ENCODE results near the gene POU6F2. TPM values are rescaled to one million over a fixed set of nuclear protein-coding genes. Genes with fewer than 3 reads are reported as not detected.

POU6F2 gene
- total and polyA plus RNA-seq, 2 experiments from 2014 or later = not detected

DNA sequence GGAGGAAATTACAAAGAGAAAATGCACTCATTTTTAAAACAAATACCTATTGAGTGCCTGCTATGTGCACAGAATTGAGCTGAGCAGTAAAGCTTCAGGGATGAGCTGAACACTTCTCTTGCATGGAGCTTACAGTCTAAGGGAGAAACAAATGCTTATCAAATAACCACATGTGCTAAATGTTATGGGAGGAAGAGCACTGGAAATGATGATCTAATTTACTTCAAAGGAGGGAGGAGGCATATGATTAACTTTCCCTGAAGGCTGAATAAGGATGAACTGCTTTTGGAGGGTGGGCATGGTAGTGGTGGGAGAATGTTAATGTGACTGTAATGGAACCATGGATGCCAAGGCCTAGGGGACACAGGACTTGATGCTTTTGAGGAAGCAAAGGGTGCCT, 168.2 kb downstream of the POU6F2 start:
- no peak for DNase-seq
- no peak overlapping the region for H3K27ac ChIP-seq
- no peaks in the 10 kb centered on the region for H3K4me1 ChIP-seq (ENCODE audit: insufficient read depth)
- H3K9ac ChIP-seq = no peak overlapping the region
- no peak overlapping the region for H2AFZ ChIP-seq
- H3K27me3 ChIP-seq (replicated peaks; ENCODE audit: insufficient read depth) = no peaks in the 10 kb centered on the region
- no peaks in the 10 kb centered on the region for H3K9me3 ChIP-seq (ENCODE audit: low read depth)
- H3K36me3 ChIP-seq (ENCODE audit: low read depth) = no peaks in the 10 kb centered on the region
- no peaks in the 10 kb centered on the region for H4K20me1 ChIP-seq (ENCODE audit: insufficient read depth)
- H3K9me2 ChIP-seq (ENCODE audit: insufficient read depth) = no peaks in the 10 kb centered on the region
- no peaks in the 10 kb centered on the region for H3K79me2 ChIP-seq (ENCODE audit: insufficient read depth)
- H3K4me3 ChIP-seq = no peak overlapping the region
- in situ Hi-C loops (cut with MboI) = no loop called here
- H3F3A ChIP-seq (ENCODE audit: insufficient read depth) = no peaks in the 10 kb centered on the region
- no peak overlapping the region for H3K4me2 ChIP-seq (ENCODE audit: unreplicated experiment)
- no peak for TF ChIP-seq EZH2phosphoT487 (IDR thresholded peaks at IDR 0.05; ENCODE audit: insufficient read depth, low read depth)
- TF ChIP-seq EZH2 (IDR thresholded peaks at IDR 0.05; ENCODE audit: insufficient read depth, poor library complexity, severe bottlenecking) = no peak

DNA sequence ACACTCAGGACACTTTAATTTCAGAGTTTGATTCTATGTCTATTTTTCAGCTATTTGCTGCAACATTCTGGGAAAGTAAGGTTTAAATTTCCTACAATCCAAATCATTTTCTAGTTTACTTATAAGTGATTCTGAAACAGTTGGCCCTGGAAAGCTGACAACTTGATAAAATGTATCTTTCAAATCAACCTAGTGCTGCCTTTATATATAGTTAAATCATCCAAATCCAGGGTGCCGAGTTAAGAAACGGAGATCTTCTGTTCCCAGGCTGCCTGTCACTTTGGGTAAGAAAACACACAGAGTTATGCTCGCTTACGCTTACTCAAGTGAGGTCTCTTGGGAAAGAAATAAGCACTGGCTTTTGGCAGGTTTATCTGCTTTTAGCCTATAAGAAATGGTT, 175.0 kb downstream of the POU6F2 start:
- Histone ChIP-seq H3K79me2 (ENCODE audit: insufficient read depth) (no peaks in the 10 kb centered on the region), H3K27me3 (replicated peaks; ENCODE audit: insufficient read depth) (peaks cover 8% of the 10 kb centered on the region; the same call in 1 of the 2 replicates), H3K36me3 (ENCODE audit: low read depth) (no peaks in the 10 kb centered on the region), H2AFZ (no peak overlapping the region), H3K4me2 (ENCODE audit: unreplicated experiment) (no peak overlapping the region), H3K27ac (no peak overlapping the region), H3K9ac (no peak overlapping the region), H3K4me3 (no peak overlapping the region), H3F3A (ENCODE audit: insufficient read depth) (no peaks in the 10 kb centered on the region), H3K9me3 (ENCODE audit: low read depth) (no peaks in the 10 kb centered on the region), H4K20me1 (ENCODE audit: insufficient read depth) (no peaks in the 10 kb centered on the region), H3K9me2 (ENCODE audit: insufficient read depth) (no peaks in the 10 kb centered on the region), H3K4me1 (ENCODE audit: insufficient read depth) (no peaks in the 10 kb centered on the region)
- WGBS, 2 experiments (ENCODE audit: low coverage in 1 of 2, low lambda C conversion rate in 2 of 2, missing lambda C conversion rate in 2 of 2) = 61 to 79% methylated on average over 4 of the region's 4 CpGs
- in situ Hi-C loops (cut with MboI) = no loop called here
- DNase-seq = no peak
- no peak for TF ChIP-seq EZH2phosphoT487 (IDR thresholded peaks at IDR 0.05; ENCODE audit: insufficient read depth, low read depth)
- no peak for TF ChIP-seq EZH2 (IDR thresholded peaks at IDR 0.05; ENCODE audit: insufficient read depth, poor library complexity, severe bottlenecking)

DNA sequence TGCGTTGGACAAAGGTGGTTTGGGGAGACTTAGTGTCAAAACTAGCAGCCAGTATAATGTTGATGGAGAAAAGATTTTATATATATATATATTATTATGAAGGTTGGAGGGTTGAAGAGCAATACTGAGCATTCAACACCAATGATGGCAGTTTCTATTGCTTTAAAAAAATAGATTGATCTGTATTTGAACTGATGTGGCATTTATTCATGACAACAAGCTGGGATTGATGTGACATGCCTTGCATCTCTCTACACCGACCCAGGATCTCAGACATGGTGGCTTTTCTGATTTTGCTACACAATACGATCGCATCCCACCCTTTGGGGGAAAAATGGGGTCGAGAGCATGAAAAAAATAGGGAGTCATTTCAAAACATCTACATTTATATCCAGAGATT, 175.4 kb downstream of the POU6F2 start:
- H3K79me2 ChIP-seq (ENCODE audit: insufficient read depth) = no peaks in the 10 kb centered on the region
- no peaks in the 10 kb centered on the region for H4K20me1 ChIP-seq (ENCODE audit: insufficient read depth)
- no peaks in the 10 kb centered on the region for H3F3A ChIP-seq (ENCODE audit: insufficient read depth)
- in situ Hi-C loops (cut with MboI) = no loop called here
- H3K27me3 ChIP-seq (replicated peaks; ENCODE audit: insufficient read depth) = peaks cover 12% of the 10 kb centered on the region; the same call in 1 of the 2 replicates
- no peaks in the 10 kb centered on the region for H3K9me3 ChIP-seq (ENCODE audit: low read depth)
- no peak overlapping the region for H3K27ac ChIP-seq
- TF ChIP-seq EZH2 (IDR thresholded peaks at IDR 0.05; ENCODE audit: insufficient read depth, poor library complexity, severe bottlenecking) = no peak
- TF ChIP-seq EZH2phosphoT487 (IDR thresholded peaks at IDR 0.05; ENCODE audit: insufficient read depth, low read depth) = no peak
- no peak for DNase-seq
- H3K4me2 ChIP-seq (ENCODE audit: unreplicated experiment) = no peak overlapping the region
- no peak overlapping the region for H2AFZ ChIP-seq
- no peaks in the 10 kb centered on the region for H3K9me2 ChIP-seq (ENCODE audit: insufficient read depth)
- no peak overlapping the region for H3K4me3 ChIP-seq
- H3K4me1 ChIP-seq (ENCODE audit: insufficient read depth) = no peaks in the 10 kb centered on the region
- no peak overlapping the region for H3K9ac ChIP-seq
- no peaks in the 10 kb centered on the region for H3K36me3 ChIP-seq (ENCODE audit: low read depth)
- 23 to 25% methylated on average over 5 of the region's 5 CpGs for WGBS, 2 experiments (ENCODE audit: low coverage in 1 of 2, low lambda C conversion rate in 2 of 2, missing lambda C conversion rate in 2 of 2)

DNA sequence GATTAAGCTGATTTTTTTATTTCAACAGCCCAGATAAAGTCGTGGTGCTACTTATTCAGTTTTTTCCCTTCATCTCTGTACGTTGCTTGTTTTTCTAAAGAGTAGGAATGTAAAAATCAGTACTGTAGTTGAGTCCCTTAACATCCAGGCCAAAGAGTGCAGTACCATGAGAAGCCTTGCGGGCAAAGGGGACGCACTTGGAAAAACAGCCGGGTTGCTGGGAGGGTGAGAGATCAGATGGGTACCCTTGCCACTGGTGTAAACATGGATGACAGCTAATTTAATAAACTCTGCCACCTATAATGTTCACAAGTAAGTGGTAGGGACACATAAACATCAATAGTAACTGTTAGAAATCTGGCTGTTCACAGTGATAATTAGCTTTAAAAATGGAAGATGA, 175.9 kb downstream of the POU6F2 start:
- no peak overlapping the region for H3K9ac ChIP-seq
- H3K9me2 ChIP-seq (ENCODE audit: insufficient read depth) = no peaks in the 10 kb centered on the region
- peak; percentile 2 for DNase-seq
- no peak overlapping the region for H2AFZ ChIP-seq
- no peaks in the 10 kb centered on the region for H4K20me1 ChIP-seq (ENCODE audit: insufficient read depth)
- H3K4me2 ChIP-seq (ENCODE audit: unreplicated experiment) = no peak overlapping the region
- in situ Hi-C loops (cut with MboI) = no loop called here
- peaks cover 16% of the 10 kb centered on the region; the same call in 1 of the 2 replicates for H3K27me3 ChIP-seq (replicated peaks; ENCODE audit: insufficient read depth)
- no peaks in the 10 kb centered on the region for H3K79me2 ChIP-seq (ENCODE audit: insufficient read depth)
- 24 to 25% methylated on average over 5 of the region's 5 CpGs for WGBS, 2 experiments (ENCODE audit: low coverage in 1 of 2, low lambda C conversion rate in 2 of 2, missing lambda C conversion rate in 2 of 2)
- no peaks in the 10 kb centered on the region for H3K36me3 ChIP-seq (ENCODE audit: low read depth)
- no peaks in the 10 kb centered on the region for H3K4me1 ChIP-seq (ENCODE audit: insufficient read depth)
- TF ChIP-seq EZH2phosphoT487 (IDR thresholded peaks at IDR 0.05; ENCODE audit: insufficient read depth, low read depth) (no peak), EZH2 (IDR thresholded peaks at IDR 0.05; ENCODE audit: insufficient read depth, poor library complexity, severe bottlenecking) (no peak)
- no peaks in the 10 kb centered on the region for H3F3A ChIP-seq (ENCODE audit: insufficient read depth)
- no peak overlapping the region for H3K4me3 ChIP-seq
- H3K27ac ChIP-seq = no peak overlapping the region
- no peaks in the 10 kb centered on the region for H3K9me3 ChIP-seq (ENCODE audit: low read depth)

DNA sequence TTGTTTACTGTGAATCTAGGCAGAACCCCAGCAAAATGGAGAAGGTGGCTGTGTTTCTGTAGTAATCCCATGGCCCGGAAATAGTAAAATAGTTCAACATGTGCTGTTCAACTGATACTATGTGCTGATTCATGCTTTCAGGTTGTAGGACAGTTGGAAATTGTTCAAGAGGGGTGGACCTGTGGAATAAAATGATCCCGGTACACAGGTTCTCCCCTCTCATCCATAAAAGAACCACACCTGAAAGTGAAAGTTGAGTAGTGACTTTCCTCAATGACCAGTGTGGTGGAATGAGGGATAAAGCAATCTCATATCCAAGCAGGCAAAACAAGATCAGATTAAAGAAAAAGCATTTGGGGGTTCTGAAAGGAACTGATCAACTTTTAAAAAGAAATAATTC, 177.1 kb downstream of the POU6F2 start:
- Histone ChIP-seq H3K9me3 (ENCODE audit: low read depth) (no peaks in the 10 kb centered on the region), H3K9me2 (ENCODE audit: insufficient read depth) (no peaks in the 10 kb centered on the region), H3K36me3 (ENCODE audit: low read depth) (no peaks in the 10 kb centered on the region), H3K4me3 (no peak overlapping the region), H3F3A (ENCODE audit: insufficient read depth) (no peaks in the 10 kb centered on the region), H3K27me3 (replicated peaks; ENCODE audit: insufficient read depth) (peaks cover 16% of the 10 kb centered on the region; the same call in 1 of the 2 replicates), H2AFZ (no peak overlapping the region), H3K4me2 (ENCODE audit: unreplicated experiment) (no peak overlapping the region), H4K20me1 (ENCODE audit: insufficient read depth) (no peaks in the 10 kb centered on the region), H3K9ac (no peak overlapping the region), H3K79me2 (ENCODE audit: insufficient read depth) (no peaks in the 10 kb centered on the region), H3K27ac (no peak overlapping the region), H3K4me1 (ENCODE audit: insufficient read depth) (no peaks in the 10 kb centered on the region)
- in situ Hi-C loops (cut with MboI) = no loop called here
- WGBS, 2 experiments (ENCODE audit: low coverage in 1 of 2, low lambda C conversion rate in 2 of 2, missing lambda C conversion rate in 2 of 2) = 33% methylated on average over 2 of the region's 2 CpGs
- DNase-seq = no peak
- no peak for TF ChIP-seq EZH2phosphoT487 (IDR thresholded peaks at IDR 0.05; ENCODE audit: insufficient read depth, low read depth)
- TF ChIP-seq EZH2 (IDR thresholded peaks at IDR 0.05; ENCODE audit: insufficient read depth, poor library complexity, severe bottlenecking) = no peak
